Endometrial microvascular endothelial cells (primary cell): ENCODE measurements around the gene AHNAK. TPM values are rescaled to one million over a fixed set of nuclear protein-coding genes. Genes with fewer than 3 reads are reported as not detected.
"Not testable (repeated sequence)": the region's sequence is repeated elsewhere in the genome, so short reads cannot be mapped to it uniquely, and the experiment has no call there.

Experiments used
- in situ Hi-C: cut with HindIII; loops from 2 replicates; pipeline ENCODE4 v1.10.0; 2017; ENCODE audit warnings: low sequenced_read_pairs, low pct_unique_long_range_greater_than_20kb; ENCODE audit errors: inconsistent ontology term
- total RNA-seq: library from RNA; depleted of rRNA; stranded (reverse); fragments of >200 nt; gene quantifications from one replicate; pipeline ENCODE4 v1.2.3, GENCODE V29; 2015; ENCODE audit errors: inconsistent ontology term

The AHNAK gene
- total RNA-seq, 1 donor from 2014 or later, result 299 TPM

- in situ Hi-C loops, result no loop called here
Observed at GRCh38 chr11:62391642-62392425, 154.8 kb downstream of the AHNAK start.

DNA sequence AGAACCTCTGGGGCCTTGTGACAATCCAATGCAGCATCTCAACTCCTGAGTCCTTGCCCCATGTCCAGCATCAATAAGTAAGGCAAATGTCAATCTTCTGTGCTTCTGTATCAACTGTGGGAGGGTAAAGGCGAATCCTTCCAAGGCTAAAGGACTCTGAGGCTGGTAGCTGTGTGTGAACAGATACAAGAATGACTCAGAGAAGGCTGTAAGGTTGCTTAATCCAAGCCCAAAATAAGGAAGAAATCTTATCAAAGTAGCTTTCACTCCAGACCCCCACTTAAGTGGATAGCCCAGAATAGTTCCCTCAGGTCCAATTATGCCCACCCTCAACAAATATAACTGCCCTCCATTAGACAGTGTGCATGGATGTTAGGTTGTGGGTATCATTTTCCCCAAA is 155.9 kb downstream of the AHNAK start:
- in situ Hi-C loops, result no loop called here

DNA sequence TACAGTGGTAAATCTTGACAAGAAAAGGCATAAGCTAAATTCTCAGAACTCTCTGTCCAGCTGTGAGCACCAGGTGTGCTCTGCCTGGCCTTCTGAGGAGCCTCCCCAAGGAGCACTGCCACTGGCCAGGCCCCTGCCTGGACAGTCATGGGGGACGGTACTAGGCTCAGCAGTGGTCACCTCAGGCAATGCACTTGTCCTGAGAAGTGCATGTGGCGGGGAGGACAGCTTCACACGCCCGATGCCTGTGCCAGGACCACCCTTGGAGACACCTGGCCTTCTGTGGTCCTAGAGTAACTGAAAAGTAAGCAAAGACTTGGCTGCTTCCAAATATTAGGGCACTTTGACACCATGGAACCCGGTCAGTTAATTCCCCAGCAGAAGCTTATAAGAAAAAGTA is 156.4 kb downstream of the AHNAK start:
- in situ Hi-C loops, result no loop called here

DNA sequence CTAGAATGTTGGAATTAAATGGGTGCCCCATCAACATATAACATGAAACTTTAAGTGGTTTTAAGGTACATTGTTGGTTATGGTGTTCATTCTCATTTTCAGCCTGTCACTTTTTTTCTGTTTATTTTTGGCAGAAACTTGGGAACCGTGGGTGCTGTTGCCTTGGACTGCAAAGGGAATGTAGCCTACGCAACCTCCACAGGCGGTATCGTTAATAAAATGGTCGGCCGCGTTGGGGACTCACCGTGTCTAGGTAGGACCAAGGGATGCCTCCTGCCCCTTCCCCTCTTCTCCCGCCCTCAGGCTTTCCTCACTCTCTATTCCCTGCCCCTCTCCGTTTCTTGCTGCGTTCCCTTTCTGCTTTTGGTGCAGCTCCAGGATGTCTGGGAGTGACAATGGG is 157.6 kb downstream of the AHNAK start:
- in situ Hi-C loops, result no loop called here

GRCh38 chr11:62387381-62387780 is 159.2 kb downstream of the AHNAK start:
- in situ Hi-C loops, result no loop called here

- in situ Hi-C loops, result not testable (repeated sequence)
Observed at GRCh38 chr11:62386083-62386482, 160.5 kb downstream of the AHNAK start.

- in situ Hi-C loops, result no loop called here
Observed at GRCh38 chr11:62383822-62384221, 162.8 kb downstream of the AHNAK start.

Other genes starting within 250 kb of the AHNAK start
- not detected for gene SCGB1D4, start 247.7 kb downstream of the AHNAK start, total RNA-seq
- gene ASRGL1, start 209.4 kb downstream of the AHNAK start, total RNA-seq, result 53.3 TPM
- not detected for gene SCGB1A1, start 127.8 kb downstream of the AHNAK start, total RNA-seq
- gene EEF1G, start 27.1 kb upstream of the AHNAK start, total RNA-seq, result 1,762 TPM
- 12.7 TPM for gene TUT1, start 44.7 kb upstream of the AHNAK start, total RNA-seq
- 195 TPM for gene MTA2, start 55.1 kb upstream of the AHNAK start, total RNA-seq
- gene EML3, start 66.0 kb upstream of the AHNAK start, total RNA-seq, result 42.1 TPM
- 8.0 TPM for gene ROM1, start 66.5 kb upstream of the AHNAK start, total RNA-seq
- 40.0 TPM for gene B3GAT3, start 75.2 kb upstream of the AHNAK start, total RNA-seq
- gene GANAB, start 99.8 kb upstream of the AHNAK start, total RNA-seq, result 294 TPM
- gene INTS5, start 106.5 kb upstream of the AHNAK start, total RNA-seq, result 35.2 TPM
- gene C11orf98, start 118.4 kb upstream of the AHNAK start, total RNA-seq, result 87.7 TPM
- 3.9 TPM for gene CSKMT, start 118.5 kb upstream of the AHNAK start, total RNA-seq
- 12.4 TPM for gene UQCC3, start 124.9 kb upstream of the AHNAK start, total RNA-seq
- gene LBHD1, start 125.5 kb upstream of the AHNAK start, total RNA-seq, result 5.8 TPM
- 89.8 TPM for gene UBXN1, start 132.3 kb upstream of the AHNAK start, total RNA-seq
- gene LRRN4CL, start 142.7 kb upstream of the AHNAK start, total RNA-seq, result not detected
- gene BSCL2, start 160.6 kb upstream of the AHNAK start, total RNA-seq, result 55.5 TPM
- gene GNG3, start 160.9 kb upstream of the AHNAK start, total RNA-seq, result not detected
- 6.7 TPM for gene HNRNPUL2, start 180.7 kb upstream of the AHNAK start, total RNA-seq
- gene TTC9C, start 181.7 kb upstream of the AHNAK start, total RNA-seq, result 28.1 TPM
- gene ZBTB3, start 207.4 kb upstream of the AHNAK start, total RNA-seq, result 9.9 TPM
- gene POLR2G, start 214.8 kb upstream of the AHNAK start, total RNA-seq, result 85.5 TPM
- 22.1 TPM for gene TAF6L, start 224.6 kb upstream of the AHNAK start, total RNA-seq
- gene TMEM179B, start 240.6 kb upstream of the AHNAK start, total RNA-seq, result 91.6 TPM
- 27.6 TPM for gene TMEM223, start 245.2 kb upstream of the AHNAK start, total RNA-seq